Testis (tissue), 2 donors: Measurements from ENCODE around the gene GNPAT.

Experiments
- POLR2A ChIP-seq: fragments of 450-650 bp; IDR thresholded peaks from one replicate; pipeline ENCODE4 v1.6.1; 2017; ENCODE audit warnings: antibody characterized with exemption, mild to moderate bottlenecking, moderate library complexity
- TF ChIP-seq, protein P1 (sequence below), 3 experiments: fragments of 450-650 bp in 2 of 3; fragments of 200-600 bp in 1 of 3; sonication (generic) in 1 of 3; IDR thresholded peaks; one replicate each; pipeline ENCODE4 v1.5.1; 2016 to 2019; ENCODE audit warnings: antibody characterized with exemption in 3 of 3, mild to moderate bottlenecking in 2 of 3, moderate library complexity in 1 of 3

DNA sequence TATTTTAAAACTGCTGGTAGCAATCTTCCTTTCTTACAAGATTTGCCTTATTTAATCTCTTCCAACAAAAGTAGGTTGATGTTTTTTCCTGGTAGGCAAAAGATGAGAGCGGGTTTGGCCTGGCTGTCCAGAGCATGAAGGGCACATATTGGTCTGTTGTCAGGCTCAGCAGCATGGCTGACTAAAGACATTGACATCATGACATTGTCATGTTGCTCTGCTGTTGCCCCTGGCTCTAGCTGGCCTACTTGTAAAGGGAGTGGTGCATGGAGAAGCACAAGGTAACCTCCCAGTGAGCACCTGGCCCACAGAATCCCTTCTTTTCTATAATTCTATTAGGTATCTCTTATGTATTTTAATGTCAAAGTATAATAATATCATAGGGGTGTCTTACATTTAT lies 23.6 kb downstream of the GNPAT start:
- TF ChIP-seq POLR2A = no peak
- TF ChIP-seq, protein P1, sequence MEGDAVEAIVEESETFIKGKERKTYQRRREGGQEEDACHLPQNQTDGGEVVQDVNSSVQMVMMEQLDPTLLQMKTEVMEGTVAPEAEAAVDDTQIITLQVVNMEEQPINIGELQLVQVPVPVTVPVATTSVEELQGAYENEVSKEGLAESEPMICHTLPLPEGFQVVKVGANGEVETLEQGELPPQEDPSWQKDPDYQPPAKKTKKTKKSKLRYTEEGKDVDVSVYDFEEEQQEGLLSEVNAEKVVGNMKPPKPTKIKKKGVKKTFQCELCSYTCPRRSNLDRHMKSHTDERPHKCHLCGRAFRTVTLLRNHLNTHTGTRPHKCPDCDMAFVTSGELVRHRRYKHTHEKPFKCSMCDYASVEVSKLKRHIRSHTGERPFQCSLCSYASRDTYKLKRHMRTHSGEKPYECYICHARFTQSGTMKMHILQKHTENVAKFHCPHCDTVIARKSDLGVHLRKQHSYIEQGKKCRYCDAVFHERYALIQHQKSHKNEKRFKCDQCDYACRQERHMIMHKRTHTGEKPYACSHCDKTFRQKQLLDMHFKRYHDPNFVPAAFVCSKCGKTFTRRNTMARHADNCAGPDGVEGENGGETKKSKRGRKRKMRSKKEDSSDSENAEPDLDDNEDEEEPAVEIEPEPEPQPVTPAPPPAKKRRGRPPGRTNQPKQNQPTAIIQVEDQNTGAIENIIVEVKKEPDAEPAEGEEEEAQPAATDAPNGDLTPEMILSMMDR (IDR thresholded peaks at IDR 0.05) = no peak
